DMS53 (cell line): ENCODE data around the gene COMMD1.
"Not testable (repeated sequence)": the region's sequence is repeated elsewhere in the genome, so short reads cannot be mapped to it uniquely, and the experiment has no call there.

Experiments
- DNase-seq: peaks from one replicate; lab custom pipeline; 2025; lab: John Stamatoyannopoulos, UW

The COMMD1 gene

GRCh38 chr2:61966087-61966727 lies 60.7 kb downstream of the COMMD1 start:
- no peak for DNase-seq

- DNase-seq = peak; percentile 23
Observed at GRCh38 chr2:61967262-61967661, 61.8 kb downstream of the COMMD1 start.

- DNase-seq = no peak
Observed at GRCh38 chr2:61969376-61969775, 63.9 kb downstream of the COMMD1 start.

GRCh38 chr2:61970807-61971556 lies 65.5 kb downstream of the COMMD1 start:
- DNase-seq = no peak

GRCh38 chr2:61978522-61978921 lies 73.0 kb downstream of the COMMD1 start:
- DNase-seq = no peak

GRCh38 chr2:61980758-61981157 lies 75.3 kb downstream of the COMMD1 start:
- DNase-seq = no peak

GRCh38 chr2:61984682-61985081 lies 79.2 kb downstream of the COMMD1 start:
- DNase-seq = no peak

- no peak for DNase-seq
Observed at GRCh38 chr2:61988462-61989366, 83.2 kb downstream of the COMMD1 start.

- DNase-seq = peak; percentile 68
Observed at GRCh38 chr2:61993422-61994024, 88.0 kb downstream of the COMMD1 start.

- no peak for DNase-seq
Observed at GRCh38 chr2:61994531-61994930, 89.1 kb downstream of the COMMD1 start.

- DNase-seq = no peak
Observed at GRCh38 chr2:61995065-61995464, 89.6 kb downstream of the COMMD1 start.

GRCh38 chr2:61995515-61995914 lies 90.0 kb downstream of the COMMD1 start:
- no peak for DNase-seq

- DNase-seq = no peak
Observed at GRCh38 chr2:61998426-61998825, 93.0 kb downstream of the COMMD1 start.

- DNase-seq = no peak
Observed at GRCh38 chr2:62000538-62000937, 95.1 kb downstream of the COMMD1 start.

GRCh38 chr2:62001431-62001830 lies 96.0 kb downstream of the COMMD1 start:
- DNase-seq = no peak

GRCh38 chr2:62004428-62004827 lies 99.0 kb downstream of the COMMD1 start:
- DNase-seq = not testable (repeated sequence)

GRCh38 chr2:62007555-62007954 lies 102.1 kb downstream of the COMMD1 start:
- no peak for DNase-seq

GRCh38 chr2:62010632-62011256 lies 105.3 kb downstream of the COMMD1 start:
- no peak for DNase-seq

- no peak for DNase-seq
Observed at GRCh38 chr2:62013641-62014040, 108.2 kb downstream of the COMMD1 start.

GRCh38 chr2:62014102-62014501 lies 108.6 kb downstream of the COMMD1 start:
- DNase-seq = no peak

- no peak for DNase-seq
Observed at GRCh38 chr2:62016957-62017356, 111.5 kb downstream of the COMMD1 start.

GRCh38 chr2:62029910-62030309 lies 124.4 kb downstream of the COMMD1 start:
- DNase-seq = no peak
